ENCODE data around the gene PTPRM.

DNA sequence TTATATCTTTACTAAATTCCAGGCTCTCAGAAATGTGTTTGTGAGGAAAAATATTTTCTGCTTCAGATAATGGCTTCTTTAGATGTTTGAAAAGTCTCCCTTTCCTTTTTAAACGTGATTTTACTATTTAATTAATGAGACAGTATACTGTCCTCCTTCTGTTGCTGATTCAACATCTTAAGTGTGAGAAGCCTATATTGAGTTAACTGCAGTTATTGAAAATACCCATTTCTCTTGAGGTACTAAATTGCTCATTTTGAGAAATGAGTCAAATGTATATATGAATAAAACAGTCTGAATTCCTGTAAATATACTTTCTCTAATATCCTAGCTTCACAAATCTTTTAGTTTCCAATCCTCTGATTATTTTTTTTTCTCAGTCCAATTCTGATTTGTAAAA lies 470.2 kb downstream of the PTPRM start:
- TF ChIP-seq, protein P1, sequence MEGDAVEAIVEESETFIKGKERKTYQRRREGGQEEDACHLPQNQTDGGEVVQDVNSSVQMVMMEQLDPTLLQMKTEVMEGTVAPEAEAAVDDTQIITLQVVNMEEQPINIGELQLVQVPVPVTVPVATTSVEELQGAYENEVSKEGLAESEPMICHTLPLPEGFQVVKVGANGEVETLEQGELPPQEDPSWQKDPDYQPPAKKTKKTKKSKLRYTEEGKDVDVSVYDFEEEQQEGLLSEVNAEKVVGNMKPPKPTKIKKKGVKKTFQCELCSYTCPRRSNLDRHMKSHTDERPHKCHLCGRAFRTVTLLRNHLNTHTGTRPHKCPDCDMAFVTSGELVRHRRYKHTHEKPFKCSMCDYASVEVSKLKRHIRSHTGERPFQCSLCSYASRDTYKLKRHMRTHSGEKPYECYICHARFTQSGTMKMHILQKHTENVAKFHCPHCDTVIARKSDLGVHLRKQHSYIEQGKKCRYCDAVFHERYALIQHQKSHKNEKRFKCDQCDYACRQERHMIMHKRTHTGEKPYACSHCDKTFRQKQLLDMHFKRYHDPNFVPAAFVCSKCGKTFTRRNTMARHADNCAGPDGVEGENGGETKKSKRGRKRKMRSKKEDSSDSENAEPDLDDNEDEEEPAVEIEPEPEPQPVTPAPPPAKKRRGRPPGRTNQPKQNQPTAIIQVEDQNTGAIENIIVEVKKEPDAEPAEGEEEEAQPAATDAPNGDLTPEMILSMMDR (conservative IDR thresholded peaks at IDR 0.05; ENCODE audit: low read depth in 2 of 2): no peak
- TF ChIP-seq EZH2phosphoT487 (IDR thresholded peaks at IDR 0.05; ENCODE audit: unreplicated experiment) (no peak), EZH2 (IDR thresholded peaks at IDR 0.05; ENCODE audit: low read depth, unreplicated experiment) (no peak), JUNB (IDR thresholded peaks at IDR 0.05; ENCODE audit: unreplicated experiment) (no peak), POLR2AphosphoS5 (IDR thresholded peaks at IDR 0.05; ENCODE audit: low read depth) (no peak), ZNF331 (CRISPR knock-in tag; IDR thresholded peaks at IDR 0.05; ENCODE audit: low read depth) (no peak)
- TF ChIP-seq, protein P2, sequence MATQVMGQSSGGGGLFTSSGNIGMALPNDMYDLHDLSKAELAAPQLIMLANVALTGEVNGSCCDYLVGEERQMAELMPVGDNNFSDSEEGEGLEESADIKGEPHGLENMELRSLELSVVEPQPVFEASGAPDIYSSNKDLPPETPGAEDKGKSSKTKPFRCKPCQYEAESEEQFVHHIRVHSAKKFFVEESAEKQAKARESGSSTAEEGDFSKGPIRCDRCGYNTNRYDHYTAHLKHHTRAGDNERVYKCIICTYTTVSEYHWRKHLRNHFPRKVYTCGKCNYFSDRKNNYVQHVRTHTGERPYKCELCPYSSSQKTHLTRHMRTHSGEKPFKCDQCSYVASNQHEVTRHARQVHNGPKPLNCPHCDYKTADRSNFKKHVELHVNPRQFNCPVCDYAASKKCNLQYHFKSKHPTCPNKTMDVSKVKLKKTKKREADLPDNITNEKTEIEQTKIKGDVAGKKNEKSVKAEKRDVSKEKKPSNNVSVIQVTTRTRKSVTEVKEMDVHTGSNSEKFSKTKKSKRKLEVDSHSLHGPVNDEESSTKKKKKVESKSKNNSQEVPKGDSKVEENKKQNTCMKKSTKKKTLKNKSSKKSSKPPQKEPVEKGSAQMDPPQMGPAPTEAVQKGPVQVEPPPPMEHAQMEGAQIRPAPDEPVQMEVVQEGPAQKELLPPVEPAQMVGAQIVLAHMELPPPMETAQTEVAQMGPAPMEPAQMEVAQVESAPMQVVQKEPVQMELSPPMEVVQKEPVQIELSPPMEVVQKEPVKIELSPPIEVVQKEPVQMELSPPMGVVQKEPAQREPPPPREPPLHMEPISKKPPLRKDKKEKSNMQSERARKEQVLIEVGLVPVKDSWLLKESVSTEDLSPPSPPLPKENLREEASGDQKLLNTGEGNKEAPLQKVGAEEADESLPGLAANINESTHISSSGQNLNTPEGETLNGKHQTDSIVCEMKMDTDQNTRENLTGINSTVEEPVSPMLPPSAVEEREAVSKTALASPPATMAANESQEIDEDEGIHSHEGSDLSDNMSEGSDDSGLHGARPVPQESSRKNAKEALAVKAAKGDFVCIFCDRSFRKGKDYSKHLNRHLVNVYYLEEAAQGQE (IDR thresholded peaks at IDR 0.05; ENCODE audit: unreplicated experiment): no peak
